GM18498 (cell line): ENCODE data around the gene GABPA.
"Not testable (repeated sequence)": the region's sequence is repeated elsewhere in the genome, so short reads cannot be mapped to it uniquely, and the experiment has no call there.

ENCODE experiments used
- ATAC-seq: cut with Tn5 transposase; IDR thresholded peaks from one replicate; pipeline ENCODE4 v1.9.1; 2021; ENCODE audit warnings: mild to moderate bottlenecking, moderate library complexity; ENCODE audit not compliant: unreplicated experiment

The GABPA gene

DNA sequence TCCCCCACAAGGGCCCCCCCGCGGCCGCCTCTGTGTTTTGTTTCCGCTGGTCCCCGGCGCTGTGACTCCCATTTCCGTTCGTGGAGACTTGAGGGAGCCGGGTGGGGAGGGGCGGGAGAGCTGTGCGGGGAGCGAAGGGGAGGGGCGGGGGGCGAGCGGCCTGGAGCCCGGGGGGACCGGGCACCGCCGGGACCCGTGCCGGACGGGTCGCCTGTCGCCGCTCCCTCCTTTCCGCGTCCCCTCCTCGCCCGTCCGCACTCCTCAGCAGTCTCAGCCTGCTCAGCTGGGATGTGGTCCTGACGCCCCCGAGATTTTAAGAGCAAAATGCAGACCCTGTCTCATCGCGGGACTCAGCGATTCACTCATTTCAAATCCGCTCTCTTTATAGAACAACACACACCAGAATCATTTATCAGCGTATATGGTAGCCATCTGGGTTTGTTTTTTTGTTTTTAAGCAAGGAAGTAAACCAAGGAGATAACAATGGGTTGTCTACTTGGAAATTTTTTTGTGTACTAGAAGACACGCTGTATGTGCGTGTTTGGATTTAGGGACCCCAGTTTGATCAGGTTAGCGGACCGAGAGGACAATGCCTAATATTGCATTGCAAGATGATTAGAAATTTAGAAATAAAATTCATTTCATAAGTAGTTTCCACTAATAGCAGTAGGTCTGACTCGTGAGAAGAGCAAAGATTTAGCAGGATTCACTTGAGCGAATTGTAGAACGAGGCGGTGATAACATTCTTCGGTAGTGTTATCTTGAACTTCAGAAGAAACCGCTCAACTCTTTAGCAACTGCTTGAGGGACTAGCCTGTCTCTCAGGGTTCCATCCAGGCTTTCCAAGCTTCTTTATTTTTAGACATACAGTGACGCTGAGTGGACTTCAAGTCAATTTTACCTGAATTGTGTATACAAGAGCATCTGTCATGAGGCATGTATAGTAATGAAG is 1.1 kb downstream of the GABPA start:
- ATAC-seq: peak; percentile 10

DNA sequence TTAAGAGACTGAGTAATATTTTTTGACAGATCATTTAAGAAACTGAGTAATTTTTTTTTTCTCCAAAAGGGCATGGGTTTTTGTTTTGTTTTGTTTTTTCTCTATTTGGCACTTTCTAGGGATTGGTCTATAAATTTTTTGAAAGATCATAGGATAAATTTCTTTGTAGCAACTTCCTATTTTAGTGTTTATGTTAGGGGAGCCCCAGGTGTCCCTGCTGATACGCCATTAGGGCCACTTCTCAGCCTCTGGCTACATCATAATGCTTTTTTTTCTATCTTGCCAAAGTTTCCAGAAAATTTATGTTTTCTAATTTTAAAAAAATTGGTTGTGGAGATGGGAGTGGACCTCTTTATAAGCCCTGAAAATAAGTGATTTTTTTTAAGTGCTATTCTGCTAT is 2.6 kb downstream of the GABPA start:
- ATAC-seq: no peak

DNA sequence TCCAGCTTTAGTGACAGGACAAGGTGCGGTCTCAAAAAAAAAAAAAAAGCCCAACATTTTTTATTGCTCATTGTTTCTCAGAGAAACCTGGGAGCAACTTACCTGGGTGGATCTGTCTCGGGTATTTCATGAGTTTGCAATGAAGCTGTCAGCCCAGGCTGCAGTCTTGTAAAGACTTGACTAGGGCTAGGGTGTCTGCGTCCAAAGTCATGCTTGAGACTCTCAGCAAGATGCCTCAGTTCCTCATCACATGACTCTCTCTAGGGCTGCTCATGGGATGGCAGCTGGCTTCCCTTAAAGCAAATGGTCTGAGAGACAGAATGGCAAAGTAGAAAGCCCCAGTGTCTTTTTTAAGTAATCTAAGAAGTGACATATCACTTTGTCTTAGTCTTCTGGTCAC is 8.1 kb downstream of the GABPA start:
- ATAC-seq: no peak

DNA sequence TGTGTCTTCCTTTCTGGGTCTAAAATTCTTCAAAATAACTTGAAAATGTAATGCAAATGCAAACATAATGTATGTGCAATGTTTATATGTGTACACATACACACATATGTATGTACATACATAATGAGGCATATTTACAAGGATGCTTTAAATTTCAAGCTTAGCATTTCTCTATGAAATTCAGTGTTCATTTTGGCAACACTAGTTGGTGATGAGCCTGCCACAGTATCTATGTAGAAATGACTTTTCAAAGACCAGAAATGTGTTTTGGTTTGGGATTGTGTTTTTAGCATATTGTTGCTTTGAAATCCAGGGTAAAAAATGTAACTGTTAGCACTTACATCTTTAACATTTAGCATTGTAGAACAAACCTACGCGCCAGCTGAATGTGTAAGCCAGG is 10.1 kb downstream of the GABPA start:
- no peak for ATAC-seq

DNA sequence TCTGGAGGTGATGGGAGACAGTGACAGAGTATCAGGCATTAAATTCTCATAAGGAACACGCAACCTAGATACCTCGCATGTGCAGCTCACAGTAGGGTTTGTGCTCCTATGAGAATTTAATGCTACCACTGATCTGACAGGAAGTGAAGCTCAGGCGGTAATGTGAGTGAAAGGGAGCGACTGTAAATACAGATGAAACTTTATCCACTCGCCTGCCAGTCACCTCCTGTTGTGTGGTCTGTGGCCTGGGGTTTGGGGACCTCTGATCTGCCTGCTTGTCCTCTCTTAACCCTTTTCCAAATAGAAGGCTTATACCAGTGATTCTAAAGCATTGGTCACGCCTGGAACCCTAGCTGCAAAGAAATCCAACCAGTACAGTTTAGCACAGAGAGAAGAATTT is 15.3 kb downstream of the GABPA start:
- ATAC-seq: no peak

DNA sequence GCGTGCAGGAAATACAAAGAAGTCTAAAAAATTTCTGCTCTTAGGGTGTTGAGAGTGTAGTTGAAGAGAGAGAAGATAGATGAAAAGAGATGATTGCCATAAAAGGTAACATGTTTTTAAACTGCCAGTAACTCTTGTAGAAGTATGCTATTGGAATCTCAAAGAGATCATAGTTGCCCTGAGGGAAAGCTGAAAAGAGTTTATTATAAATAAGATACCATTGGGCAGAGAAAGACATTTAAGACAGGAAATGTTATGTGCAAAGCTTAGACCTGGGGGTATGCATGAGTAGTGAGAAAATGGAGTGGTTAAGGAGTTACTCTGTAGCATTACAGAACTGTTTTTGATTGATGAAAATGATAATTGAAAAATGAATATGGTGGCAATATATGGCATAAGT is 17.6 kb downstream of the GABPA start:
- no peak for ATAC-seq

DNA sequence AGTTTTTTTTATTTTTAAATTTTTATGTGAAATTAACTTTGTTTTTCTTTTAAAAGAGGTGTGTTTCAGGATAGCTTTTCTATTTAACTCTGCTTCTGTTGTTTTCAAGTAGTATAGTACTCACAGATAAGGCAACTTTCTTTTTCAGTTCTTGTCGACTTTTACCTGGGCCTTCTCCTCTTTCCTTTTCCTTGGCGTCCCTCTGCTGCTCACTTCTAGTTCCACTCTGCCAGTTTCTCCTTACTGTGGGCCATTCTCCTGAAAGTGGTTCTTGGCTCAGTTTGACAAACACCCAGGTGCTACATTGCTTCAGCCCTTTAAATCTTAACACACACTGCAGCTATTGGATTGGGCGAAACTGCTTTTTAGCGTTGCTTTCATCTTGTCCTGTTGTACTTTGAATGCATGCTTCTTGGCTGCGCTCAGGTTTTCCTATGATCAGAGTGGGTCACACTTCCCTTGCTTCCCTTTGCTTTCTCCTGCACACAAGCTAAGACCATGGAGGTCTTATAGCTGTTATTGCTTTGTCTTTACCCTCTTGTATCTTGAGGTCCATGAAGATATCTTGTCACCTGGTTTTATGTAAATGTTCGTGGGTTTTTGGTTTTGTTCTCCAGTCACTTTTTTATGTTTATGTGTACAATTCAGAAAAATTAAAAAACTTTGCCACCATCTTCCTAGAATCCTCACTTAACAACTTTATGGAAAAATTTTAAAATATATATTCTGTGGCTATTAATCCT is 21.6 kb downstream of the GABPA start:
- ATAC-seq: peak; percentile 64

DNA sequence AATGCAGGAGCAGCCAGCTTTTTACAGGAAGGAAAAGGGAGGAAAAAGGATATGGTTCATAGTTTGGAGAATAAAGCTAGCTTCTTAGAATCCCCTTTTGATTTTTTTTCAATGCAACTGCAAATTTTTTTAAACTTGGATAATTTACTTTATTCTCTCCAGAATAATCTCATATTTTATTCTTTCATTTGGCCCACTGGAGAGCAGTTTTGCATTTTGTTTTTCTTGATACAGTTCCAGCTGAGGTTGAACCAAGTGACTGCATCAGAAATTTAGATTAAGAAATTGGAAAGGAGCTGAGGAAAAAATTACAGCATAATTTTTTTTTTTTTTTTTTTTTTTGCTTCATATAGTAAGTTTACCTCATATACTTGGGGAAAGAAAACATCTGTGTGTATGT is 22.8 kb downstream of the GABPA start:
- no peak for ATAC-seq

DNA sequence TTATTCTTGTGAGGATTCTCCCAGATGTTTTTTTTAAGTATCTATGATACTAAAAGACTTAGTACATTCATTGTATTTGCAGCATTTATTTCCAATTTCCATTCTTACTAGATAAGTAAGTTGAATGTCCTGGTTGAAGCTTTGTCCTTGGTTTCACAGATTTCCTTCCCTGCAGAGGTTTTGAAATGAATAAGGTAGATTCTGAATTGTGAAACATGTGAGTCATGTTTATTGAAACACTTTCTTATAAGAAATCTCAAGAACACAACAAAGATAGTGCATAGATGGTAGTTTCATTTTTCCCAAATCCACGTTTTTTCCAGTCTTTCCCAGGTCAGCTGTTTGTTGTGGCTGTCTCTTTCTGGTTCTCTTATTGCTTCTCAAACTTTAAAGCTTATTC is 24.8 kb downstream of the GABPA start:
- ATAC-seq: no peak

DNA sequence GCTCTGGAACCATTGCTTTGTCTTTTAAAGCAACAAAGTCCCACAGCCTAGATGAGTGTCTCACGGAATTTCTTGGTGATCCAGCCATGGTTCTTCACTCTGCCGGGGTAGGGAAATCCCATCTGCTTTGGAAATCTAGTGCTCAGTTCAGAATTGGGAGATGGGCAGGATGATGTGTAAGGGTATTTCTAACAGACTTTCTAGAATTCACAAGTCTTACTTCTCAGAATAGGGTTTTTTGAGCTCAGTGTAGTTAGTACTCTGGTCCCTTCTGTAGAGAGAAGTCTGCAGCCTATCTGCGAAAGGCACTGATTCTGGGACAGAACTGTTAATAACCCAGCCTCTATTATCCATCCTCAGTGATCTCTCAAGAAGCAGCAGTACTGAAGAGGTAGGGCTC is 25.3 kb downstream of the GABPA start:
- ATAC-seq: no peak

DNA sequence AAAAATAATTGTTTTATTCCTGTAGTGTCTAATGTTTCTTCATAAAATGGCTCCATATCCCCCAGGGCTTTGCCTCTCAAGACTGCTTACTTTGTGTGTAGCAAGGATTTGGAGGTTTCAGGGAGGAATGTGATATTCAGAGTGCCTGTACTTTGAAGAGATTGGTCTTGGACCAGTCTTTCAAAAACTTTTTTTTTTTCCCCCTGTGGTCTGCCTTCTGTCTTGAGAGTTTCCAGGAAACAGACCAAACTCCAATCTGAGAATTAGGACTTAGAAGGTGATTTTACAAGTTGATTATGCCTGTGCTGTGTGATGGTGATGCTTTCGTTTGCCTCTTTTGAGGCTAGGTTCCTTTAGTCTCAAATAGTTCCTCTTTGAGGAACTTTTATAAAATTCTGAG is 25.9 kb downstream of the GABPA start:
- no peak for ATAC-seq

DNA sequence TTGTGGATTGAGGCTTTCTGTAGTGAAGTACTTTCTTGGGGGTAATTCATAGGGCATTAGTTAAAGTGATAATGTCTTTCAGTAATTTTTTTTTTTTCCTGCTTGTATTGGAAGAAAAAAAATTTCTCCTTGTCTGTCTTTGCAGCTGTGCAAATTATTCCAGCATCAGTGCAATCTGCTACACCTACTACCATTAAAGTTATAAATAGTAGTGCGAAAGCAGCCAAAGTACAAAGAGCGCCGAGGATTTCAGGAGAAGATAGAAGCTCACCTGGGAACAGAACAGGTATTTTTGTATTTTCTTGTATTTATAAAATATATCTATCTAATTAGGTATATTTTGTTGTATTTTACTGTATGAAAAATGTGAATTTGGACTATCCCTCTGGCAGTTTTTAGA is 29.3 kb downstream of the GABPA start:
- ATAC-seq: no peak

DNA sequence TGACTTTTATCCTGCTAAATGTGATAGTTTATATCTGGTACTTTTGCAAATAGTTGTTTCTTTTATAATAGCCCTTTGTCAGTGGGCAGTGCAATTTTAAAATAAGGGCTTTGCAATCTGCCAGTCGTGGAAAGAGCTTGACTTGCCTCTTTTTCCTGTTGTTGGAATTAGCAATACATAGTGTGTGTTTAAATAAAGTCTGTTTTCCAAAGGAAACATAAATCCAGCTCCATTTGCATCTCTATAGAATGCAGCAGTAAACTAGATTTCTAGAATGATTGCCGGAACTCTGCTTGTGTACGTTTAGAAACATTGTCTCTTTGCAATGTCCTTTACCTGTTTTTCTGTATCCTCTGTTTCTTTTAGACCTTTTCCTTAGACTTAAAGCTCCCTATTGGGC is 33.1 kb downstream of the GABPA start:
- no peak for ATAC-seq

DNA sequence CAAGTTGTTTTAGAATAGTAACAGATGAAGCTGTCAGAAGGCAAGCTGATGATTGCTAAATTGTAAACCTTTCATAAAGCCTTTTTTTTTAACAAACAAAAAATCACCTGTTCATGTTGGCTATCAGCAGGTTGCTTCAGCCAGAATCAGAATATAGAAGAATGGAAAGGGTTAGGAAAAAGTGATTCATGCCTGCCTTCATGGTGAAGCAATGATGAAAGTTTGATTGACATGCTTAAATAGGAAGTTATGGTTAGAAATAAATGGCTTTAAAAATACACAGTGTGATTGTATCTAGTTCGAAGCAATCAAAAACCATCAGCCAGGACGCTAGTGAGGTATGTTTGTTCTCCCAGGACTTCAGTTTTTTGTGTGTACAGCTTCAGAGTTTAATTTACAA is 37.9 kb downstream of the GABPA start:
- no peak for ATAC-seq

DNA sequence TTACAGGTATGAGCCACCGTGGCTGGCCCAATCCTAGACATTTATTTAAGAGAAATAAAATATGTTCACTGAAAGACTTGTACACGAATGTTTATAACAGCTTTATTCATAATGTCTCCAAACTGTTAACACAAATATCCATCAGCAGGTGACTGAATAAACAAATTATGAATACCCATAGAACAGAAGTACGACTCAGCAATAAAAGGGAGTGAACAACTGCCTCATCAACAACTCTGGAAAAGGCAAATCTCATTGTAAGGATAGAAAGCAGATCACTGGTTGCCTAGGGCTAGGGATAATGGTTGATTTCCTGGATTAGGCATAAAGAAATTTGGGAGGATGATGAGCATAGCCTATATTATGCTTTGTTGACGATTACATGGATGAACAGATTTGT is 41.7 kb downstream of the GABPA start:
- no peak for ATAC-seq

DNA sequence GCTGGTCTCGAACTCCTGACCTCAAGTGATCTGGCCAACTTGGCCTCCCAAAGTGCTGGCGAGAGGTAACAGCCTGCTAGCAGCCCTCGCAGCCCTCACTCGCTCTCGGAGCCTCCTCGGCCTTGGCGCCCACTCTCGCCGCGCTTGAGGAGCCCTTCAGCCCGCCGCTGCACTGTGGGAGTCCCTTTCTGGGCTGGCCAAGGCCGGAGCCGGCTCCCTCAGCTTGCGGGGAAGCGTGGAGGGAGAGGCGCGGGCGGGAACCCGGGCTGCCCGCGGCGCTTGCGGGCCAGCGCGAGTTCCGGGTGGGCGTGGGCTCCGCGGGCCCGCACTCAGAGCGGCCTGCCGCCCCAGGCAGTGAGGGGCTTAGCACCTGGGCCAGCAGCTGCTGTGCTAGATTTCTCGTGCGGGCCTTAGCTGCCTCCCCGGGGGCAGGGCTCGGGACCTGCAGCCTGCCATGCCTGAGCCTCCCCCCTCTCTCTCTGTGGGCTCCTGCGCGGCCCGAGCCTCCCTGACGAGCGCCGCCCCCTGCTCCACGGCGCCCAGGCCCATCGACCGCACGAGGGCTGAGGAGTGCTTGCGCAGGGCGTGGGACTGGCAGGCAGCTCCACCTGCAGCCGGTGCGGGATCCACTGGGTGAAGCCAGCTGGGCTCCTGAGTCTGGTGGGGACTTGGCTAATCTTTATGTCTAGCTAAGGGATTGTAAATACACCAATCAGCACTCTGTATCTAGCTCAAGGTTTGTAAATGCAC is 43.5 kb downstream of the GABPA start:
- ATAC-seq: not testable (repeated sequence)

DNA sequence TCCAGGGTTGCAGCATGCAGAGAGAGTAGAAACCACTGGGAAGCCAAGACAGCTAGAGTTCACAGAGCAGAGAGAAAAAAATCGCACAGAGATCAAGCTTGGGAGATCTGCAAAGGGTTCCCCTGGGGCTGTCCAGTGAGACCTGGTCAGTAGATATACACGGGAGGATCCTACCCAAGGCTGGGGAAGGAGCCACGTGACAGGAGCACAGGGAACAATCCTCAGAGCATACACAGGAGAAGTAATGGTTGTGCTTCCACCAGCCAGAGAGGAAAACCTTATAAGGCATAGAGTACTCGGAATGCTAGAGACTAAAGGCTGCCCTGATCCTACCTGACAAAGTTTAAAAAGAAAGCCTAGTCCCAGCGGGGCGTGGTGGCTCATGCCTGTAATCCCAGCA is 53.9 kb downstream of the GABPA start:
- ATAC-seq: no peak

DNA sequence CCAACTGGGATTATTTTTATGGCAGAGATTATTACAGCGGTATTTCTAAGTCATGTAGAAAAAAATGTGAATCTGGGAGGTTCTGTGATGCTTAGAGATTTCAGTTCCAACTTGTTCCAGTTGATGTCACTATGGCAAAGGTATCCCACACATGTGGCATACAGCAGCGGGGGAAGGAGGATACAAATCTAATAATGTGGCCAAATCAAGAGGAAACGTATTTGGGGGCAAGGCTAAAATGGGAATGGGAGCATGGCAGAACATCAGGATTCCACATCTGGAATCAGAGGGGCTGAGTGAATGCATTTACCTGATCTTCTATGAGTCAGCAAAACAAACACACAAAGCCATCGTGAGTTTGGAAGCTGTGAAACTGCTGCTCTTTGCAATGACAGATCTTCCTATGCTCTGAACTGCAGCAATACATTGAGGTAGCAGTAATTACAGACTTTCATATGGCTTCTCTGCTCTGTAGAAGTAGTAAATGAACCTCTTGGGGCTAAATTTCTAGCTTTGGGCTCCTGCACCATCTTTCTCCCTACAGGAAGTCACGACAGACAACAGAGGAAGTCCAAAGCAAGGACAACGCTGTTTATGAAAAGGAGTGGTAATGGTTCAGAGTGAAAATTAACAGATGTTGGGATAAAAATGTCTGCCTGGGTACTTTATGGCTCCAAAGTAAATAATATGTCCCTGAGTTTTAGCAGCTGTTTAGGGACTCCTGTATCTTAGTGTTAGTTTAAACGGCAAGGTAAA is 55.5 kb downstream of the GABPA start:
- ATAC-seq: peak; percentile 54

DNA sequence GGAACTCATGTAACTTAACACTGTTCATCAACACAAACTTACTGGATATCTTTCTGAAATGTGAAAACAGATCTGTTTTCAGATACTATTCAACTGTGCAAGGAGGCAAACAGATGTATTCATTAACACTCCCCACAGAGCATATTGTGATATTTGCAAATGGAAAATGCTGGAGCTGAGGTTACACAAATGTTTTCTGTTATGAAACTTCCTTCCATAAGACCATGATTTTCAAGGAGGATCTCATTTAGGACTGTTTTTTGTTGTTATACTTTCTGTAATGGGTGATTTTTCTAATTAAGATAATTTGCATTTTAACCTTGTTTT is 56.1 kb downstream of the GABPA start:
- no peak for ATAC-seq

DNA sequence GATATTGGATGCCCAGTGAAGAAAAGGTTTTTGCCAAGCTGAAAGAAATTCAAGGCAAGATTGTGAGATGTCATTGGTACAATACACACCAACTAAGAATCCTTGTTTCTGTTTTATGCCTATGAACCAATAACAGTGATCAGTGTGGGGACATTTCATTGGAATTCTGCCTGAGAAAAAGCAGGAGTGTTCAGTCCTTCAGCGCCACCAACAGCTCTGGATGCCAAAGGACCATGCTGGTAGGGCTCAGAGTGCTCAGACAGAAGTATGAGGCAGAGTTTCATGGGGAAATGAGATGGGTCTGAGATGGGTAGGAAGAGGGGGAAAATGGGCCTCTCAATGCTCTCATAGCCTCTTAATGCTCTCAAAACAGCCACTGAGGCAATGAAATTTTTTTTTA is 56.5 kb downstream of the GABPA start:
- ATAC-seq: no peak
